GM18873 (cell line): Measurements from ENCODE around the gene NKAIN1.
"Not testable (repeated sequence)": the region's sequence is repeated elsewhere in the genome, so short reads cannot be mapped to it uniquely, and the experiment has no call there.

Experiments used
- ATAC-seq: cut with Tn5 transposase; IDR thresholded peaks from one replicate; pipeline ENCODE4 v1.9.1; 2021; ENCODE audit warnings: mild to moderate bottlenecking, moderate library complexity, moderate number of reproducible peaks; ENCODE audit not compliant: unreplicated experiment, low FRiP score

The NKAIN1 gene

DNA sequence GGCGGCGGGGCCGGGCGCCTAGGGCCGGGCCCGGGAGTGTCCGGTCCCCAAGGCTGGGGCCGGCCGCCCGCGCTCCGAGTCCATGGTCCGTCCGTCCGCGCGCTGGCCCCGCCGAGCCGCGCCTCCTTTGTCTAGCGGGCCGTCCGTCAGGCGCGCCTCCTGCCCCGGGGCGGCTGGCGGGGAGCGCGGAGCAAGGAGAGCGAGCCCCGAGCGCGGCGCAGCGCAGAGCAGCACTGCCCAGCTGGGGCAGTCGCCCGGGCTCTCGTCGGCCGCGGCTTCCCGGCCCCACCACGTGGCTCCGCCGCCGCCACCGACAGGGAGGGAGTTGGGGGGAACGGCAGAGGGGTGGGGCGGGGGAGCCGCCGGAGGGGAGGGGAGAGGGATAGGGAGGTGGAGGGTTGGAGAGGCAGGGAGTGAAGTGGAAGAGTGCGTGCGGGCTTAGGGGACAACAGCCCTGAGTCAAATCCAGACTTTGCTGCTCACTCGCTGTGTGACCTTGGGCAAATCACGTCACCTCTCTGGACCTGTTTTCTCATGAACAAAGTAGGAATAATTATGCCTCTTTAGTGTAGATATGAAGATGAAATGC, at the start of gene NKAIN1:
NKAIN1 (minus strand) TSS at position 235 of the 589 bp plus-strand sequence. CDS start 340 bp downstream, outside the sequence.
- no peak for ATAC-seq

DNA sequence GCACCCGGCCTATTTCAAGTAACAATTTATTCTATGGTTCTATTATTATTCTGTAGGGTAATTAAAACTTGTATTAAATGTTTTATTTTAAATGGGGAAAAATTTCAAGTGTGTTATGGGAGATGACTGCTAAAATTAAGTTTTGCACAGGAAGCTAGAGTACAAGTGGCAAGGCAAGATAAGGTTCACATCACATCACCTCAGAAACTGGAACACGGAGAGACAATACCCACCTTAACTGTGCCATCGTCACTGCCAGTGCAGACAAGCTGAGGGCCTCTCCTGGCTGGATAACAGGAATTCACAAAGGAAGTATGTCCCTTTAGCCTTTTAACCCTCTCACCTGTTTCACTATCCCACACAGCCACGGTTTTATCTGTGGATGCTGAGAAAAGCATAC, 49.3 kb upstream of the NKAIN1 start:
- no peak for ATAC-seq

GRCh38 chr1:31287791-31288190, 48.1 kb upstream of the NKAIN1 start:
- ATAC-seq, result not testable (repeated sequence)

- not testable (repeated sequence) for ATAC-seq
Measured at GRCh38 chr1:31282426-31282825, 42.7 kb upstream of the NKAIN1 start.

GRCh38 chr1:31273619-31274018, 33.9 kb upstream of the NKAIN1 start:
- ATAC-seq, result no peak

DNA sequence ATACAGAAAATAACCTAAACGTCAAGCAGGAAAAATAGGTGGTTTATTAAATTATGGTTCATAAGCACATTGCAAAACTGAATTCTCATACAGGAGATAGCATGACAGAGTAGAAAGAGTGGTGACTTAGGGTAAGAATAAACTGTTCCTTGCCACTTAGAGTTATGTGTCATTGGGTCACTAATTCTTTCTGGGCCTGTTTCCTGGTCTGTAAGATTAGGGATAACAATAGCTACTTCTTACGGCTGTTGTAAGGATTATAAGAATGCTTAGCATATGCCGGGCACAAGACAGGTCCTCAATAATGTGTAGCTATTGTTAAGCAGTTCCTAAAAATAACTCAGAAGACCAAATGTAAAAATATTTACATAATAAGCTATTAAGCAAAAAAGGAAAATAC, 32.7 kb upstream of the NKAIN1 start:
- ATAC-seq, result no peak

GRCh38 chr1:31266547-31266946, 26.9 kb upstream of the NKAIN1 start:
- no peak for ATAC-seq

DNA sequence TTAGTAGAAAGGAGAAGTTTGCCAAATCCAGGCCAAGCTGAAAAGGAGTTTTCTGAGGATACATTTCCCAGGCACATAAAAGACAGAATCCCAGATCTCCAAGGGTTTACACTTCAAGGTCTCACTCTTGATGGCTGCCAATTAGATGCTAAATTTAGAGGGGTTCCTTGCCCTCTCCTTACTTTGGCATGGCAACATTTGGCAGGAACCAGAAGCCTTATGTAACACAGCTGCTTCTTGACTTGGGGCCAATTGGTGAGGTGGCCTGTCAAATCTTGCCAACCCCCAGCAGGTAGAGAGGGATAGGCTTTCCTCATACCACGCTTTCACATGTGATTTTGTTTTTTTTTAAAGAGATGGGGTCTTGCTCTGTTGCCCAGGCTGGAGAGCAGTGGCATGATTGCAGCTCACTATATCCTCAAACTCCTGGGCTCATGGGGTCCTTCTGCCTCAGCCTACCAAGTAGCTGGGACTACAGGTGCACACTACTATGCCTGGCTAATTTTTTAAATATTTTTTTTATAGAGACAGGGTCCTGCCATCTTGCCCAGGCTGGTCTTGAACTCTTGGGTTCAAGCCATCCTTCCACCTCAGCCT, 25.2 kb upstream of the NKAIN1 start:
- ATAC-seq, result no peak

DNA sequence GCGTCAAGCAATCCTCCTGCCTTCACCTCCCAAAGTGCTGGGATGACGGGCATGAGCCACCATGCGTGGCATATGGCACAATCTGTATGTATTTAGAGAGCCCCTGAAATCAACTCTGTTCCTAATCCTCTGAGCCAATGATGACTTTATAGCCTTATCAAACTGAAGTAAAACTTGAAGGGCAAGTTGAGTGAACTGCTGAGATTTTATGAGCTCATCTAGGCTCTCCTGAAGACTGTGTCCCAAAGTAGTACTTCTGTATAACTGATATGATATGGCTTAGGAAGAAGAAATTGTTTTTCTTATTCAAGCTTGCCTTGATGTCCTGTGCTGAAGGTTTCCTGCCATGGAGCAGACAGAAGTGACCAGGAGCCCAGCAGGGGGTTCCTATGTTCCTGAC, 23.7 kb upstream of the NKAIN1 start:
- ATAC-seq, result no peak

DNA sequence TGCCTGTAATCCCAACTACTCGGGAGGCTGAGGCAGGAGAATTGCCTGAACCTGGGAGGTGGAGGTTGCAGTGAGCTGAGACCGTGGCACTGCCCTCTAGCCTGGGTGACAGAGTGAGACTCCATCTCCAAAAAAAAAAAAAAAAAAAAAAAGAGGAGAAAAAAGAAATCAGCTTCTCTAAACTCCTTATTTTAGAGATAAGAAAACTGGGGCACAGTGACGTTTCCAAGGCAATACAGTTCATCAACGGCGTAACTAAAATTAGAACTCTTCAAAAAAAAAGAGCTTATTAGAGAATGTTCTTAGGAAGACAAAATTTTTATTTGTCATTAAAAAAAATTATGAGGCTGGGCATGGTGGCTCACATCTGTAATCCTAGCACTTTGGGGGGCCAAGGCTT, 22.7 kb upstream of the NKAIN1 start:
- not testable (repeated sequence) for ATAC-seq

DNA sequence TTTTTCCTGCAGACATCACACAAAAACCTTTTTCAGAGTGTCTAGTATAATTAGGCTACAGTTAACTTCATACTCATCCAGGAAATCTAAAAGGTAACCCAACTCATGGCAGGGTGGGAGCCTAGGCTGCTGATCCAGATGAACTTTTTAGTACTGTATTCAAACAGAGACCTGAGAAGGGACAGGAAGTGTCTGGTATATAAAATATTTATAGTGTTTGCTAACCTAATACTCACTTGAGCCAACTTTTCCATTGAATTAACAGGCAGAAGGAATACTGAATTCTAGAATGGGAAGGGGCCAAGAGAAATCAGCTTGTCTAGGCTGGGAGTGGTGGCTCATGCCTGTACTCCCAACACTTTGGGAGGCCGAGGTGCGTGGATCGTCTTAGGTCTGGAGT, 22.2 kb upstream of the NKAIN1 start:
- no peak for ATAC-seq

DNA sequence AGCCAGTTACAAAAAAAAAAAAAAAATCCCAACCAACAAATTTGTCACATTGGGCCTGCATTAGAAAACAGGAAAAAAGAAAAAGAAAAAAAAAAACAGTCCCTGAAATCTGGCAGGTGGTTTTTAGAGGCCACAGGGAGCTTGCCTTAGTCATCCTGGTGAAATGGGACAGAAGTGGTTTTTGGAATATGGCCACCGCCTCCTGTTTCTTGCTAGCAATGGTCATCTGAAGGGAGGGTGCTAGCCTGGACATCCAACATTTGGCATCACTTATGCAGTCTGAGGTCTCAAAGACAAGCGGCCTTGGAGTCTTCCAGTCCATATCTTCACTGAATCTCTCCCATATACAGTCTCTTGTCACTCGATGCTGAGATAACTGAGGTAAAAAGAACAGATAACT, 20.1 kb upstream of the NKAIN1 start:
- ATAC-seq, result no peak

GRCh38 chr1:31258581-31258980, 18.9 kb upstream of the NKAIN1 start:
- no peak for ATAC-seq

DNA sequence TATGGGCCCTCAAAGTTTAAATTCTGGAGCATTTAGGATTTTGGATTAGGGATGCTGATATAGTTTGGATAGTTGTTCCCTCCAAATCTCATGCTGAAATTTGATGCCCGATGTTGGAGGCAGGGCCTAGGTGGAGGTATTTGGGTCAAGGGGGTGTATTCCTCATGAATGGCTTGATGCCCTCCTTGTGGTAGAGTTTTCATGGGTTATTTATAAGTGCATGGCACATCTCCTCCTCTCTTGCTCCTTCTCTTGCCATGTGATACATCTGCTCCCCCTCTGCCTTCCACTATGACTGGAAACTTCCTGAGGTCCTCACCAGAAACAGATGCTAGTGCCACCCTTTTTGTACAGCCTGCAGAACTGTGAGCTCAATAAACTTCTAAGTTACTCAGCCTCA, 17.5 kb upstream of the NKAIN1 start:
- no peak for ATAC-seq

GRCh38 chr1:31249854-31250253, 10.2 kb upstream of the NKAIN1 start:
- no peak for ATAC-seq

DNA sequence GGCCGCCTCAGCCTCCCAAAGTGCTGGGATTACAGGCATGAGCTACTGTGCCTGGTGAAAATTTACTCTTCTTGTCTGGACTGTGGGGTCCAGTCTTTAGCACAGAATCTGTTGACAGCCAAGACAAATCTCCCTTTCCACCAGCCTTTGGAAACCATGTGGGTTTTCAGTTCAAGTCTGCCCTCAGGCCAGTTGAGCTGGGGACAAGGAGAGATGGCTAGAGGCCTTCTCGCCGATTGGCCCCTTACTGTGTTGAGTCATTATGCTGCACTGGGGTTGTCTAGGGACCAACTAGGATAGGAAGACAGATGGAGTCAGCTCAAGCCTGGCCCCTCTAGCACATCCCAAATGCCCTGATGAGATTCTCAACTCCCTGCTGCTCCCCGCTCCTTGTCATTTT, 8.6 kb upstream of the NKAIN1 start:
- ATAC-seq, result no peak

GRCh38 chr1:31244326-31244725, 4.6 kb upstream of the NKAIN1 start:
- ATAC-seq, result no peak

GRCh38 chr1:31243501-31244286, 4.0 kb upstream of the NKAIN1 start:
- no peak for ATAC-seq

DNA sequence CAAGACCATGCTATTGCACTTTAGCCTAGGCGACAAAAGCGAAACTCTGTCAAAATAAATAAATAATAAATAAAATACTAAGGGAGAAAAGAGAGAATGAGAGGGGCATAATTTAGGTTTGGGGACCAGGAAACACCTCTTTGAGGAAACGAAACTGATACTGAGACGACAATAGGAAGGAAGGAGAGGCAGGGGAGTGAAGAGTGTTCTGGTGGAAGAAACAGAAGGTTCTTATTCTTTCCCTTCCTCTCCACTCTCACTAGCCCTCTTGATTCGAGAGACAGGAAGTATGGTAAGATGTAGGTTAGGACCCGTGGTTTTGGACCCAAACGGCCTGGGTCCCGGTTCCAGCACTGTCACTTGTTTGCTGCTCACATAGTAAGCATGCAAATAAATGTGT, 1.6 kb upstream of the NKAIN1 start:
- no peak for ATAC-seq

GRCh38 chr1:31238986-31239613, 587 bp downstream of the NKAIN1 start:
- no peak for ATAC-seq

GRCh38 chr1:31238612-31238985, 1.1 kb downstream of the NKAIN1 start:
- no peak for ATAC-seq
